HG03060 (cell line): ENCODE data around the gene GALNT18.

Source experiments
- ATAC-seq: cut with Tn5 transposase; IDR thresholded peaks from one replicate; pipeline ENCODE4 v1.9.1; 2021; ENCODE audit warnings: low read depth, moderate number of reproducible peaks; ENCODE audit not compliant: unreplicated experiment

GALNT18 gene

GRCh38 chr11:11535611-11536010 lies 86.2 kb downstream of the GALNT18 start:
- no peak for ATAC-seq

- ATAC-seq = no peak
Measured at GRCh38 chr11:11534981-11535380, 86.8 kb downstream of the GALNT18 start.

- ATAC-seq = no peak
Measured at GRCh38 chr11:11533751-11534150, 88.1 kb downstream of the GALNT18 start.

GRCh38 chr11:11533057-11533456 lies 88.7 kb downstream of the GALNT18 start:
- no peak for ATAC-seq

- no peak for ATAC-seq
Measured at GRCh38 chr11:11532574-11532973, 89.2 kb downstream of the GALNT18 start.

- ATAC-seq = no peak
Measured at GRCh38 chr11:11531131-11531908, 90.5 kb downstream of the GALNT18 start.

GRCh38 chr11:11528986-11529385 lies 92.8 kb downstream of the GALNT18 start:
- no peak for ATAC-seq

GRCh38 chr11:11525283-11525682 lies 96.5 kb downstream of the GALNT18 start:
- no peak for ATAC-seq

GRCh38 chr11:11524436-11525061 lies 97.3 kb downstream of the GALNT18 start:
- ATAC-seq = no peak

GRCh38 chr11:11522591-11522990 lies 99.2 kb downstream of the GALNT18 start:
- no peak for ATAC-seq

- no peak for ATAC-seq
Measured at GRCh38 chr11:11521306-11522002, 100.4 kb downstream of the GALNT18 start.

- no peak for ATAC-seq
Measured at GRCh38 chr11:11520231-11521015, 101.4 kb downstream of the GALNT18 start.

GRCh38 chr11:11519184-11519583 lies 102.6 kb downstream of the GALNT18 start:
- ATAC-seq = no peak

- ATAC-seq = no peak
Measured at GRCh38 chr11:11514246-11514645, 107.6 kb downstream of the GALNT18 start.

GRCh38 chr11:11513422-11513821 lies 108.4 kb downstream of the GALNT18 start:
- no peak for ATAC-seq

- no peak for ATAC-seq
Measured at GRCh38 chr11:11512929-11513328, 108.9 kb downstream of the GALNT18 start.

- ATAC-seq = no peak
Measured at GRCh38 chr11:11512502-11512901, 109.3 kb downstream of the GALNT18 start.

- no peak for ATAC-seq
Measured at GRCh38 chr11:11512090-11512489, 109.7 kb downstream of the GALNT18 start.

GRCh38 chr11:11510939-11511338 lies 110.9 kb downstream of the GALNT18 start:
- no peak for ATAC-seq

GRCh38 chr11:11505692-11506091 lies 116.1 kb downstream of the GALNT18 start:
- no peak for ATAC-seq

- no peak for ATAC-seq
Measured at GRCh38 chr11:11505190-11505589, 116.6 kb downstream of the GALNT18 start.
